Measurements from ENCODE around the gene ADAMTSL3.

DNA sequence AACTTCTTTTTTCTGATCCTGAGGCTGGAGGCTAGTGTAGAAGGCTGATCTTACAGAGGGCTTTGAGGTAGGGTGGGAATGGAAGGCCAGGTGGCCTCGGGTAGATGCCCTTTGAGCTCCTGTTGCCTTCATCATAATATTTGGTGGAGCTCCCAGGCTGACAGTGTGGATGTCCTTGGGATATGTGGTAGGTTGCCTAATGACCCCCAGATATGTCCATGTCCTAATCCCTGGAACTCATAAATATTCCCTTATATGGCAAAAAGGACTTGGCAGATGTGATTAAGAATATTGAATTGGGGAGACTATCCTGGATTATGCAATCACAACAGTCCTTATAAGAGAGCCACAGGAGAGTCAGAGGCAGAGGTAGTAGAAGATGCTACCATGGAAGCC, 5.5 kb downstream of the ADAMTSL3 start:
- TF ChIP-seq YY1 (IDR thresholded peaks at IDR 0.05; ENCODE audit: insufficient read depth, insufficient read length) (no peak), SUZ12 (IDR thresholded peaks at IDR 0.05; ENCODE audit: extremely low read depth, insufficient read depth, insufficient read length) (no peak), ZNF274 (IDR thresholded peaks at IDR 0.05; ENCODE audit: low read depth, low read length) (no peak)
